Small intestine (tissue), 4 donors: Measurements from ENCODE around the gene WDFY2. TPM values are rescaled to one million over a fixed set of nuclear protein-coding genes. Genes with fewer than 3 reads are reported as not detected.

Experiments
- polyA plus RNA-seq, 4 donors: library from polyadenylated mRNA; stranded (reverse) in 3 of 4; unstranded in 1 of 4; fragments of 200-250 nt in 3 of 4; fragments of 120-200 nt in 1 of 4; gene quantifications; one replicate each; pipeline versions ENCODE4 v1.2.1 to v1.2.3, GENCODE V29; 2013
- donor health status: healthy with polysubstance abuse.
- donor health status: Bipolar disorder and iron deficiency.
- donor health status: healthy.

Gene WDFY2
- polyA plus RNA-seq, 4 donors = 0.81 to 5.4 (median 1.7) TPM

Other genes starting within 250 kb of the WDFY2 start
- under 1 TPM in 1 of 4 donors, not detected in 3; 0.06 TPM for gene SERPINE3, start 244.8 kb upstream of the WDFY2 start, polyA plus RNA-seq
- gene INTS6, start 131.4 kb upstream of the WDFY2 start, polyA plus RNA-seq = 10 to 100 TPM in 2 of 4 donors, 1 to 10 TPM in 2; 8.9 to 23.8 (median 12.3) TPM
- 10 to 100 TPM in 3 of 4 donors, 1 to 10 TPM in 1; 9.3 to 26.4 (median 17.9) TPM for gene DHRS12, start 219.7 kb downstream of the WDFY2 start, polyA plus RNA-seq